Mucosa of stomach (tissue), 1 donor: ENCODE results near the gene SF3B3.

Experiments
- H3K27me3 ChIP-seq: one replicate; pipeline ENCODE4 v1.7.0; 2013; ENCODE audit warnings: mild to moderate bottlenecking, low read length; ENCODE audit not compliant: control insufficient read depth, insufficient read depth
- H3K36me3 ChIP-seq: one replicate; pipeline ENCODE4 v1.7.0; 2013; ENCODE audit warnings: low read length; ENCODE audit not compliant: control insufficient read depth, insufficient read depth
- H3K4me1 ChIP-seq: one replicate; pipeline ENCODE4 v1.7.0; 2013; ENCODE audit warnings: mild to moderate bottlenecking, low read length; ENCODE audit not compliant: control insufficient read depth, insufficient read depth
- H3K4me3 ChIP-seq: one replicate; pipeline ENCODE4 v1.7.0; 2013; ENCODE audit warnings: low read length
- H3K9ac ChIP-seq: one replicate; pipeline ENCODE4 v1.7.0; 2013; ENCODE audit warnings: mild to moderate bottlenecking, low read length, moderate library complexity
- H3K9me3 ChIP-seq: one replicate; pipeline ENCODE4 v1.7.0; 2013; ENCODE audit warnings: mild to moderate bottlenecking, low read length, moderate library complexity; ENCODE audit not compliant: control insufficient read depth
- donor health status: Pancreatic carcinoma.

SF3B3 gene

DNA sequence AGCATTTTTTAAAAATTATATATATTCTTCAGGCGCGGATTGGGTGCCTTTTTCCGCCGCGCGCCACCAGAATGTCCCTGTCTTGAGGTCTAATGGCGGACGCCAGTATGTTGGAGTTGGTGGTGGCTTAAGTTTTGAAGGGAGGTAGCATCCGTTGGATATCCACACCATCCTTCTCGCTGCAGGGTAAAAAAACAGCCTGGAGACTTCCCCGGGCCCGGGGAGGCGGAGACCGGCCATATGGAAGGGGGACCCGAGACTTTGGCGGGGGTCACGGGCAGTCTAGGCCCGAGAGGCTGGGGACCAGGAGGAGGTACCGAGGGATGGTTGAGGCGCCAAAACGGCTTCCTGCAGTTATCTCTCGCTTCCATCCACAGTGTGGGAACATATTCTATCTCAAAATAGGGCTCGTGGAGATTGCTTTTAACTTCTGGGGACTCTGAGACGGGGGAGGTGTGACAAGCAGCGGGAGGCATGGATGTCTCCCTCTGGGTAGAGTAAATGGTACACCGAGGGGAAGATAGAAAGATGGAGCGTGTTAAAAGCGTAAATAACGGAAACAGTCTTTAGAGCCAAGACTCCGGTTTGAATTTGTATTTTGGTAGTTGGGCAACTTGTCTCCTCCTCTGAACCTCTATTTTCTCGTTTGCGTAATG, at the start of gene SF3B3:
SF3B3 (plus strand) TSS at position 74 of the 656 bp plus-strand sequence. CDS start 2,841 bp downstream, outside the sequence.
- H3K4me1 ChIP-seq, result peaks cover 11% of the 10 kb centered on the region

GRCh38 chr16:70474320-70475053, 49.1 kb upstream of the SF3B3 start:
- no peaks in the 10 kb centered on the region for H3K36me3 ChIP-seq
- H3K9ac ChIP-seq, result no peak overlapping the region
- H3K4me3 ChIP-seq, result no peak overlapping the region
- H3K27me3 ChIP-seq, result no peaks in the 10 kb centered on the region
- H3K4me1 ChIP-seq, result no peaks in the 10 kb centered on the region
- H3K9me3 ChIP-seq, result no peaks in the 10 kb centered on the region

More for the DNA sequence above, at the start of gene SF3B3:
- Histone ChIP-seq H3K9ac (peak within 1 kb of the TSS; percentile 92), H3K9me3 (no peaks in the 10 kb centered on the region), H3K27me3 (no peaks in the 10 kb centered on the region), H3K4me3 (peak within 1 kb of the TSS; percentile 96), H3K36me3 (no peaks in the 10 kb centered on the region)

GRCh38 chr16:70475054-70475871, 48.4 kb upstream of the SF3B3 start:
- H3K36me3 ChIP-seq, result no peaks in the 10 kb centered on the region
- H3K27me3 ChIP-seq, result no peaks in the 10 kb centered on the region
- no peak overlapping the region for H3K4me3 ChIP-seq
- no peak overlapping the region for H3K9ac ChIP-seq
- H3K4me1 ChIP-seq, result no peaks in the 10 kb centered on the region
- H3K9me3 ChIP-seq, result no peaks in the 10 kb centered on the region

GRCh38 chr16:70476272-70477020, 47.2 kb upstream of the SF3B3 start:
- no peaks in the 10 kb centered on the region for H3K36me3 ChIP-seq
- H3K27me3 ChIP-seq, result no peaks in the 10 kb centered on the region
- H3K4me1 ChIP-seq, result no peaks in the 10 kb centered on the region
- peak overlapping the region; percentile 15 for H3K9ac ChIP-seq
- H3K9me3 ChIP-seq, result no peaks in the 10 kb centered on the region
- no peak overlapping the region for H3K4me3 ChIP-seq

GRCh38 chr16:70478169-70478568, 45.4 kb upstream of the SF3B3 start:
- Histone ChIP-seq H3K4me1 (no peaks in the 10 kb centered on the region), H3K9ac (no peak overlapping the region), H3K27me3 (no peaks in the 10 kb centered on the region), H3K36me3 (no peaks in the 10 kb centered on the region), H3K9me3 (no peaks in the 10 kb centered on the region), H3K4me3 (no peak overlapping the region)

DNA sequence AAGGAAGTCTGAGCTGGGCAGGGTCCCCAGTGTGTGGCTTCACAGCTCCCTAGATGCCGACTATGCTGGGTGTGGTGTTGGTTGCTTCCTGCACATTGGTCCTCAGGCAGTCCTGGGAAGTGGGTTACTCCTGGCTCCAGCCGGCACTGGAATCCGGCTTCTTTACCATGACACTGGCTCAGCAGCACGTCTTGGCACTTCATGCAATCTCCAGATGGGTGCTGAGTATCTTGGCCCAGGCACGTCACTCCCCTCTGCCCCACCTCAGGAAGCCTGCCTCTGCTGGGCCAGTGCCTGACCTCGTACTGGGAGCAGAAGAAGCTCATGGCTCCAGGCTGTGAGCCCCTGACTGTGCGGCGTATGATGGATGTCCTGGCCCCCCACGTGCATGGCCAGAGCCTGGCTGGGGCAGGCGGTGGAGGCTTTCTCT, 44.7 kb upstream of the SF3B3 start:
- no peak overlapping the region for H3K9ac ChIP-seq
- no peak overlapping the region for H3K4me3 ChIP-seq
- H3K4me1 ChIP-seq, result no peaks in the 10 kb centered on the region
- H3K27me3 ChIP-seq, result no peaks in the 10 kb centered on the region
- no peaks in the 10 kb centered on the region for H3K36me3 ChIP-seq
- no peaks in the 10 kb centered on the region for H3K9me3 ChIP-seq

DNA sequence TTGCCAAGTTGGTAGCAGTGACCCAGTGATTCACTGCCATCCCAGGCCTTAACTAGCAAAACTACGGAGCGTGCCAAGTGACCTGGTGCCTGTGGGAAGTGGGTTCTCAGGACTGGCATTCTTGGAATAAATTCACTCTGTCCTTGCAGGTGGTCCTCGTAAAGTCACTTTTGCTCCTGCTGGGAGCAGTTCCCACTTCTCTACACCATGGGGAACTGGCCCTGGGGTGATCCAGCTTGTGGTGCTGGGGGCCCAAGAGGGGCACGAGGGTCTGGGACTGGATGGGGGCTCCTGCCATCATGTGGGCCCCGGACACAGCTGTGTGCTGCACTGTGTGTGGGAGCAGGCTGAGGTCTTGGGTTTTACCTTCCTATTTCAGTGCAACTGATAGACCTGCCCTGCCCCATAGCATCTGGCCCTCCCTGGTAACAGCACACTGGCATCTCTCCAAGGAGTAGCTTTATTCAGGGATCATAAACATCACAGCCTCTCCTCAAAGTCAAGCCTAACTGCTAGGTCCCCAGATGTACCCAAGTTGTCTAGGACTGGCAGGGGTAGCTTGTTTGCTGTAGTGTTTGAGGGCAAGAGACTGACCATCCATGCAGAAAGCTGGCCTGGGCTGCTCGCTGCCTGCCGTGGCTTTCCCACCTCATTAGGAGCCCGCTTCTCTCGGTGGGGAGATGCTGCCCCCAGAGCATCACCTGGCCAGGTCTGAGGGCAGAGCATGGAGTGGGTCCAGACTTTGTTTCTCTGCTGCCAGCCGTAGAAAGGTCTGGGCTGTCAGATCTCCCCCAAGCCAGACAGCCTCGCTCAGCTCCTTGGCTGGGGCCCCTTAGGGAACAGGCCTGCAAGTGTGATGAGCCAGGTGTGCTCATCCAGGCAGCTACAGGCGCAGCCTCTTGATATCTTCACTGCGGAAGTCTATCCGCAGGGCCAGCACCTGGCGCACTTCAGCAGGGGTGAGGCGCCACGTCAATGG, 43.2 kb upstream of the SF3B3 start:
- no peaks in the 10 kb centered on the region for H3K27me3 ChIP-seq
- H3K9ac ChIP-seq, result no peak overlapping the region
- H3K4me3 ChIP-seq, result no peak overlapping the region
- no peaks in the 10 kb centered on the region for H3K36me3 ChIP-seq
- no peaks in the 10 kb centered on the region for H3K4me1 ChIP-seq
- no peaks in the 10 kb centered on the region for H3K9me3 ChIP-seq

GRCh38 chr16:70481929-70482536, 41.6 kb upstream of the SF3B3 start:
- Histone ChIP-seq H3K4me1 (no peaks in the 10 kb centered on the region), H3K9ac (no peak overlapping the region), H3K4me3 (no peak overlapping the region), H3K27me3 (no peaks in the 10 kb centered on the region), H3K9me3 (no peaks in the 10 kb centered on the region), H3K36me3 (no peaks in the 10 kb centered on the region)

DNA sequence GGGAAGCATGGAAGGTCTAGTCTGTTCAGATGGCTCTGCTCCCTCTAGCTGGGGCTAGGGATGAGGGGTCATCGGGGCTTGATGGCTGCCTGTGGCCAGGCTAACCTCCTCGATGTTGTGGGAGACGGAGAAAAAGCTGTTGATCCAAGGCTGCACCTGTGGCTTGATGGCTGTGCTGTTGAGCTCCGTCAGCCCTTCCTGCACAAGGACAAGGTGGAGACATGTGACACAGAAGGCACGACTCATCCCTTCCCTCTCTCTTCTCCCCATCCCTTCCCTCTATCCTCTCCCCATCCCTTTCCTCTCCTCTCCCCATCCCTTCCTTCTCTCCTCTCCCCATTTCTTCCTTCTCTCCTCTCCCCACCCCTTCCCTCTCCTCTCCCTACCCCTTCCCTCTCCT, 41.0 kb upstream of the SF3B3 start:
- H3K9me3 ChIP-seq, result no peaks in the 10 kb centered on the region
- H3K27me3 ChIP-seq, result no peaks in the 10 kb centered on the region
- H3K4me1 ChIP-seq, result no peaks in the 10 kb centered on the region
- H3K9ac ChIP-seq, result no peak overlapping the region
- H3K36me3 ChIP-seq, result no peaks in the 10 kb centered on the region
- no peak overlapping the region for H3K4me3 ChIP-seq

- H3K4me1 ChIP-seq, result no peaks in the 10 kb centered on the region
- H3K27me3 ChIP-seq, result no peaks in the 10 kb centered on the region
- no peak overlapping the region for H3K4me3 ChIP-seq
- no peak overlapping the region for H3K9ac ChIP-seq
- no peaks in the 10 kb centered on the region for H3K9me3 ChIP-seq
- H3K36me3 ChIP-seq, result no peaks in the 10 kb centered on the region
Observed at GRCh38 chr16:70483426-70483825, 40.2 kb upstream of the SF3B3 start.
